ENCODE results near the gene EVPLL.
"Not testable (repeated sequence)": the region's sequence is repeated elsewhere in the genome, so short reads cannot be mapped to it uniquely, and the experiment has no call there.

Gene EVPLL

GRCh38 chr17:18421521-18421920, 43.9 kb downstream of the EVPLL start:
- not testable (repeated sequence) for H3K36me3 ChIP-seq (replicated peaks in 1 of 2; ENCODE audit: control insufficient read depth in 2 of 2, insufficient read depth in 2 of 2, low read length in 2 of 2); H2BK120ac ChIP-seq (ENCODE audit: low read depth, low read length); H3K4ac ChIP-seq (ENCODE audit: low read length); H3K27me3 ChIP-seq (ENCODE audit: control insufficient read depth in 3 of 3, insufficient read depth in 3 of 3, low read depth in 1 of 3, low read length in 3 of 3); H2AK5ac ChIP-seq (ENCODE audit: low read depth, low read length); H2BK15ac ChIP-seq (ENCODE audit: low read length); H4K8ac ChIP-seq (ENCODE audit: low read depth, low read length); H3K79me1 ChIP-seq (ENCODE audit: low read depth, low read length); H3K9me3 ChIP-seq (replicated peaks in 1 of 2; ENCODE audit: control insufficient read depth in 2 of 2, insufficient read depth in 1 of 2, low read depth in 1 of 2, low read length in 2 of 2); H3K14ac ChIP-seq (ENCODE audit: low read length); H3K4me2 ChIP-seq (ENCODE audit: insufficient read depth, low read length, poor library complexity, severe bottlenecking); H3K23ac ChIP-seq (ENCODE audit: low read depth, low read length, poor library complexity); H2BK12ac ChIP-seq (ENCODE audit: low read length); H3K18ac ChIP-seq (ENCODE audit: low read length); H2BK5ac ChIP-seq (ENCODE audit: low read length); H4K91ac ChIP-seq (ENCODE audit: low read depth, low read length, poor library complexity); H3K4me1 ChIP-seq (ENCODE audit: control insufficient read depth in 2 of 2, insufficient read depth in 1 of 2, low read depth in 1 of 2, low read length in 2 of 2); H3K4me3 ChIP-seq (ENCODE audit: low read length in 2 of 2); H3K27ac ChIP-seq (replicated peaks; ENCODE audit: low read length); DNase-seq (ENCODE audit: low spot score); H2AFZ ChIP-seq (ENCODE audit: low read length); H3K9ac ChIP-seq (ENCODE audit: low read depth, low read length, poor library complexity)
- no CpG with 5 or more reads among the region's 11 CpGs for WGBS, 2 donors (ENCODE audit: extremely low coverage in 2 of 2, insufficient read length in 2 of 2, insufficient replicate concordance in 1 of 2)

GRCh38 chr17:18422464-18422863, 44.9 kb downstream of the EVPLL start:
- H2BK12ac ChIP-seq (ENCODE audit: low read length); H3K27me3 ChIP-seq (ENCODE audit: control insufficient read depth in 3 of 3, insufficient read depth in 3 of 3, low read depth in 1 of 3, low read length in 3 of 3); H3K36me3 ChIP-seq (replicated peaks in 1 of 2; ENCODE audit: control insufficient read depth in 2 of 2, insufficient read depth in 2 of 2, low read length in 2 of 2); H2BK5ac ChIP-seq (ENCODE audit: low read length); H2AFZ ChIP-seq (ENCODE audit: low read length); DNase-seq (ENCODE audit: low spot score); H3K14ac ChIP-seq (ENCODE audit: low read length); H3K4ac ChIP-seq (ENCODE audit: low read length); H2BK15ac ChIP-seq (ENCODE audit: low read length); H3K9me3 ChIP-seq (replicated peaks in 1 of 2; ENCODE audit: control insufficient read depth in 2 of 2, insufficient read depth in 1 of 2, low read depth in 1 of 2, low read length in 2 of 2); H3K4me3 ChIP-seq (ENCODE audit: low read length in 2 of 2); H3K9ac ChIP-seq (ENCODE audit: low read depth, low read length, poor library complexity); H3K4me1 ChIP-seq (ENCODE audit: control insufficient read depth in 2 of 2, insufficient read depth in 1 of 2, low read depth in 1 of 2, low read length in 2 of 2); H3K4me2 ChIP-seq (ENCODE audit: insufficient read depth, low read length, poor library complexity, severe bottlenecking); H3K79me1 ChIP-seq (ENCODE audit: low read depth, low read length); H4K91ac ChIP-seq (ENCODE audit: low read depth, low read length, poor library complexity); H3K18ac ChIP-seq (ENCODE audit: low read length); H2AK5ac ChIP-seq (ENCODE audit: low read depth, low read length); H3K27ac ChIP-seq (replicated peaks; ENCODE audit: low read length); H2BK120ac ChIP-seq (ENCODE audit: low read depth, low read length); H3K23ac ChIP-seq (ENCODE audit: low read depth, low read length, poor library complexity); H4K8ac ChIP-seq (ENCODE audit: low read depth, low read length): not testable (repeated sequence)
- no CpG with 5 or more reads among the region's 6 CpGs for WGBS, 2 donors (ENCODE audit: extremely low coverage in 2 of 2, insufficient read length in 2 of 2, insufficient replicate concordance in 1 of 2)

- no CpG with 5 or more reads among the region's 7 CpGs for WGBS, 2 donors (ENCODE audit: extremely low coverage in 2 of 2, insufficient read length in 2 of 2, insufficient replicate concordance in 1 of 2)
- not testable (repeated sequence) for H2BK15ac ChIP-seq (ENCODE audit: low read length); H3K4me2 ChIP-seq (ENCODE audit: insufficient read depth, low read length, poor library complexity, severe bottlenecking); H3K23ac ChIP-seq (ENCODE audit: low read depth, low read length, poor library complexity); H4K8ac ChIP-seq (ENCODE audit: low read depth, low read length); H2AK5ac ChIP-seq (ENCODE audit: low read depth, low read length); H3K9ac ChIP-seq (ENCODE audit: low read depth, low read length, poor library complexity); H2BK5ac ChIP-seq (ENCODE audit: low read length); H3K14ac ChIP-seq (ENCODE audit: low read length); H3K79me1 ChIP-seq (ENCODE audit: low read depth, low read length); H2BK120ac ChIP-seq (ENCODE audit: low read depth, low read length); H3K4me3 ChIP-seq (ENCODE audit: low read length in 2 of 2); H2BK12ac ChIP-seq (ENCODE audit: low read length); H3K18ac ChIP-seq (ENCODE audit: low read length); H3K36me3 ChIP-seq (replicated peaks in 1 of 2; ENCODE audit: control insufficient read depth in 2 of 2, insufficient read depth in 2 of 2, low read length in 2 of 2); DNase-seq (ENCODE audit: low spot score); H3K27me3 ChIP-seq (ENCODE audit: control insufficient read depth in 3 of 3, insufficient read depth in 3 of 3, low read depth in 1 of 3, low read length in 3 of 3); H3K27ac ChIP-seq (replicated peaks; ENCODE audit: low read length); H3K4me1 ChIP-seq (ENCODE audit: control insufficient read depth in 2 of 2, insufficient read depth in 1 of 2, low read depth in 1 of 2, low read length in 2 of 2); H3K4ac ChIP-seq (ENCODE audit: low read length); H2AFZ ChIP-seq (ENCODE audit: low read length); H3K9me3 ChIP-seq (replicated peaks in 1 of 2; ENCODE audit: control insufficient read depth in 2 of 2, insufficient read depth in 1 of 2, low read depth in 1 of 2, low read length in 2 of 2); H4K91ac ChIP-seq (ENCODE audit: low read depth, low read length, poor library complexity)
These were observed 45.4 kb downstream of the EVPLL start for GRCh38 chr17:18423015-18423414.

GRCh38 chr17:18425593-18425992, 48.0 kb downstream of the EVPLL start:
- not testable (repeated sequence) for H2BK12ac ChIP-seq (ENCODE audit: low read length); H3K9me3 ChIP-seq (replicated peaks in 1 of 2; ENCODE audit: control insufficient read depth in 2 of 2, insufficient read depth in 1 of 2, low read depth in 1 of 2, low read length in 2 of 2); H2BK5ac ChIP-seq (ENCODE audit: low read length); H3K79me1 ChIP-seq (ENCODE audit: low read depth, low read length); H3K36me3 ChIP-seq (replicated peaks in 1 of 2; ENCODE audit: control insufficient read depth in 2 of 2, insufficient read depth in 2 of 2, low read length in 2 of 2); H3K4ac ChIP-seq (ENCODE audit: low read length); H2AFZ ChIP-seq (ENCODE audit: low read length); H3K27ac ChIP-seq (replicated peaks; ENCODE audit: low read length); H3K4me1 ChIP-seq (ENCODE audit: control insufficient read depth in 2 of 2, insufficient read depth in 1 of 2, low read depth in 1 of 2, low read length in 2 of 2); H3K23ac ChIP-seq (ENCODE audit: low read depth, low read length, poor library complexity); H3K18ac ChIP-seq (ENCODE audit: low read length); H3K4me3 ChIP-seq (ENCODE audit: low read length in 2 of 2); H4K8ac ChIP-seq (ENCODE audit: low read depth, low read length); DNase-seq (ENCODE audit: low spot score); H2BK15ac ChIP-seq (ENCODE audit: low read length); H4K91ac ChIP-seq (ENCODE audit: low read depth, low read length, poor library complexity); H2BK120ac ChIP-seq (ENCODE audit: low read depth, low read length); H2AK5ac ChIP-seq (ENCODE audit: low read depth, low read length); H3K9ac ChIP-seq (ENCODE audit: low read depth, low read length, poor library complexity); H3K14ac ChIP-seq (ENCODE audit: low read length); H3K4me2 ChIP-seq (ENCODE audit: insufficient read depth, low read length, poor library complexity, severe bottlenecking); H3K27me3 ChIP-seq (ENCODE audit: control insufficient read depth in 3 of 3, insufficient read depth in 3 of 3, low read depth in 1 of 3, low read length in 3 of 3)
- no CpG with 5 or more reads among the region's 6 CpGs for WGBS, 2 donors (ENCODE audit: extremely low coverage in 2 of 2, insufficient read length in 2 of 2, insufficient replicate concordance in 1 of 2)

All from neuronal stem cell (in vitro differentiated cells).